Testis (tissue), 3 donors: Measurements from ENCODE around the gene KISS1R. TPM values are rescaled to one million over a fixed set of nuclear protein-coding genes. Genes with fewer than 3 reads are reported as not detected.

ENCODE experiments used
- DNase-seq: peaks from one replicate; pipeline ENCODE4 v3.0.0-alpha.2; 2019
- H3K27ac ChIP-seq, 2 donors: fragments of 200-600 bp; sonication (generic); one replicate each; pipeline ENCODE4 v1.5.1; 2019
- H3K27me3 ChIP-seq: fragments of 200-600 bp; sonication (generic); one replicate; pipeline ENCODE4 v1.5.1; 2019
- H3K36me3 ChIP-seq: fragments of 200-600 bp; sonication (generic); one replicate; pipeline ENCODE4 v1.5.1; 2017; ENCODE audit warnings: low read depth; ENCODE audit errors: missing control alignments
- H3K4me1 ChIP-seq: fragments of 200-600 bp; sonication (generic); one replicate; pipeline ENCODE4 v1.5.1; 2019
- H3K4me3 ChIP-seq, 2 donors: fragments of 200-600 bp; sonication (generic); one replicate each; pipeline ENCODE4 v1.5.1; 2017 to 2019
- H3K9me3 ChIP-seq: fragments of 200-600 bp; sonication (generic); one replicate; pipeline ENCODE4 v1.5.1; 2017
- CTCF ChIP-seq, 3 experiments: fragments of 450-650 bp in 2 of 3; fragments of 200-600 bp in 1 of 3; sonication (generic) in 1 of 3; IDR thresholded peaks; one replicate each; pipeline ENCODE4 v1.5.1; 2016 to 2019; ENCODE audit warnings: antibody characterized with exemption in 3 of 3, mild to moderate bottlenecking in 2 of 3, moderate library complexity in 1 of 3
- POLR2A ChIP-seq: fragments of 450-650 bp; IDR thresholded peaks from one replicate; pipeline ENCODE4 v1.6.1; 2017; ENCODE audit warnings: antibody characterized with exemption, mild to moderate bottlenecking, moderate library complexity
- WGBS, 2 donors: methylation state at CpG; one replicate each; pipeline ENCODE4 v1.1.5; 2018; 5-methylcytosine and 5-hydroxymethylcytosine counted together
- intact Hi-C: fragments of 100-400 bp; cut with DNase I; formaldehyde crosslinking; loops from one replicate; pipeline ENCODE4 v1.15.1; 2023; ENCODE audit warnings: low total_unique reads
- polyA plus RNA-seq: library from polyadenylated mRNA; stranded (reverse); fragments of 350-450 nt; fragmentation: Illumina TruSeq; extraction: RNeasy Lipid Tissue Mini Kit (QIAGEN cat#74804); gene quantifications from one replicate; pipeline ENCODE4 v1.2.3, GENCODE V29; 2014; ENCODE audit warnings: low read depth, low replicate concordance; ENCODE audit not compliant: insufficient read depth
- total RNA-seq, 2 donors: library from RNA; depleted of rRNA; stranded (reverse); fragments of >200 nt; gene quantifications; one replicate each; pipeline ENCODE4 v1.2.3, GENCODE V29; 2016

The KISS1R gene
- total and polyA plus RNA-seq, 3 donors from 2014 or later, result not detected

- no peak for DNase-seq
- Histone ChIP-seq H3K27me3 (no peaks in the 10 kb centered on the region), H3K27ac (peak overlapping the region; percentile 61 to 78), H3K36me3 (no peaks in the 10 kb centered on the region), H3K9me3 (no peaks in the 10 kb centered on the region), H3K4me3 (no peak overlapping the region), H3K4me1 (peaks cover 22% of the 10 kb centered on the region)
- TF ChIP-seq CTCF (IDR thresholded peaks at IDR 0.05) (no peak), POLR2A (no peak)
- intact Hi-C loops, result loop anchor here (5.0 to 10.0 kb wide), 2 partner anchors 54 to 143 kb away; partner anchors contain the start of gene WDR18
- 50 to 66% methylated on average over 5 to 12 of the region's 12 CpGs for WGBS, 2 donors
These were observed 10.8 kb downstream of the KISS1R start for GRCh38 chr19:927780-928401.

GRCh38 chr19:928471-929202 lies 11.5 kb downstream of the KISS1R start:
- Histone ChIP-seq H3K27me3 (no peaks in the 10 kb centered on the region), H3K9me3 (no peaks in the 10 kb centered on the region), H3K27ac (no peak overlapping the region), H3K4me1 (peaks cover 29% of the 10 kb centered on the region), H3K36me3 (no peaks in the 10 kb centered on the region), H3K4me3 (no peak overlapping the region)
- intact Hi-C loops, result loop anchor here (5.0 to 10.0 kb wide), 2 partner anchors 54 to 144 kb away; partner anchors contain the start of gene WDR18
- TF ChIP-seq POLR2A, result no peak
- 92 to 100% methylated on average over 3 to 18 of the region's 18 CpGs for WGBS, 2 donors
- no peak for DNase-seq

GRCh38 chr19:929203-929890 lies 12.2 kb downstream of the KISS1R start:
- Histone ChIP-seq H3K4me3 (no peak overlapping the region), H3K27ac (no peak overlapping the region), H3K27me3 (no peaks in the 10 kb centered on the region), H3K9me3 (no peaks in the 10 kb centered on the region), H3K4me1 (peaks cover 37% of the 10 kb centered on the region), H3K36me3 (no peaks in the 10 kb centered on the region)
- TF ChIP-seq POLR2A (no peak), CTCF (IDR thresholded peaks at IDR 0.05) (no peak)
- 85 to 95% methylated on average over 14 to 43 of the region's 51 CpGs for WGBS, 2 donors
- no peak for DNase-seq
- intact Hi-C loops, result loop anchor here (5.0 to 10.0 kb wide), 2 partner anchors 53 to 145 kb away; partner anchors contain the start of gene WDR18

GRCh38 chr19:929891-930258 lies 12.7 kb downstream of the KISS1R start:
- WGBS, 2 donors, result 93 to 100% methylated on average over 4 to 6 of the region's 6 CpGs

More at GRCh38 chr19:929891-930258, 12.7 kb downstream of the KISS1R start:
- peaks cover 39% of the 10 kb centered on the region for H3K4me1 ChIP-seq
- H3K4me3 ChIP-seq, result no peak overlapping the region
- H3K36me3 ChIP-seq, result no peaks in the 10 kb centered on the region
- DNase-seq, result no peak
- no peaks in the 10 kb centered on the region for H3K9me3 ChIP-seq
- H3K27ac ChIP-seq, result no peak overlapping the region
- no peak for TF ChIP-seq CTCF (IDR thresholded peaks at IDR 0.05)
- TF ChIP-seq POLR2A, result no peak
- no peaks in the 10 kb centered on the region for H3K27me3 ChIP-seq
- intact Hi-C loops, result loop anchor here (5.0 to 10.0 kb wide), 2 partner anchors 52 to 145 kb away; partner anchors contain the start of gene WDR18
